Sigmoid colon (tissue), 7 donors: ENCODE measurements around the gene MOGAT1. TPM values are rescaled to one million over a fixed set of nuclear protein-coding genes. Genes with fewer than 3 reads are reported as not detected.

Experiments used
- DNase-seq: peaks from one replicate; pipeline ENCODE4 v3.0.0-alpha.2; 2019
- H3K27ac ChIP-seq, 4 donors: fragments of 200-600 bp; sonication (generic); one replicate each; pipeline ENCODE4 v1.5.1; 2016 to 2019; ENCODE audit warnings: mild to moderate bottlenecking in 1 of 4
- H3K27me3 ChIP-seq, 3 donors: fragments of 200-600 bp; sonication (generic); one replicate each; pipeline ENCODE4 v1.5.1; 2019; ENCODE audit warnings: mild to moderate bottlenecking in 1 of 3
- H3K36me3 ChIP-seq, 4 donors: fragments of 200-600 bp; sonication (generic); one replicate each; pipeline ENCODE4 v1.5.1; 2016 to 2019
- H3K4me1 ChIP-seq, 4 donors: fragments of 200-600 bp; sonication (generic); one replicate each; pipeline ENCODE4 v1.5.1; 2017 to 2019
- H3K4me3 ChIP-seq, 4 donors: fragments of 200-600 bp; sonication (generic); one replicate each; pipeline ENCODE4 v1.5.1; 2017 to 2019; ENCODE audit warnings: mild to moderate bottlenecking in 2 of 4, moderate library complexity in 1 of 4
- H3K9me3 ChIP-seq, 4 donors: fragments of 200-600 bp in 3 of 4; sonication (generic) in 3 of 4; one replicate each; pipeline versions ENCODE4 v1.5.1 to v1.6.1; 2013 to 2019
- CTCF ChIP-seq, 4 experiments: fragments of 450-650 bp in 3 of 4; fragments of 200-600 bp in 1 of 4; IDR thresholded peaks; one replicate each; pipeline ENCODE4 v1.5.1; 2016 to 2019; ENCODE audit warnings: antibody characterized with exemption in 4 of 4, mild to moderate bottlenecking in 3 of 4, moderate library complexity in 2 of 4
- EP300 ChIP-seq, 4 donors: sonication (generic); formaldehyde crosslinking; IDR thresholded peaks; one replicate each; pipeline ENCODE4 v1.6.1; 2017; ENCODE audit warnings: antibody characterized with exemption in 4 of 4
- POLR2A ChIP-seq, 2 donors: fragments of 450-650 bp; IDR thresholded peaks; one replicate each; pipeline ENCODE4 v1.6.1; 2016; ENCODE audit warnings: antibody characterized with exemption in 2 of 2, mild to moderate bottlenecking in 2 of 2, moderate library complexity in 2 of 2
- POLR2AphosphoS5 ChIP-seq, 4 donors: sonication (generic); formaldehyde crosslinking; IDR thresholded peaks; one replicate each; pipeline ENCODE4 v1.6.1; 2017; ENCODE audit warnings: antibody characterized with exemption in 4 of 4
- WGBS, 2 donors: extraction: QIAGEN DNeasy Blood & Tissue Kit; methylation state at CpG; one replicate each; pipeline ENCODE4 v1.1.7; 2013; 5-methylcytosine and 5-hydroxymethylcytosine counted together
- intact Hi-C: fragments of 100-400 bp; cut with DNase I; formaldehyde crosslinking; loops from one replicate; pipeline ENCODE4 v1.15.1; 2023
- polyA plus RNA-seq, 3 donors: library from polyadenylated mRNA; stranded (reverse); fragments of 200-250 nt; gene quantifications; one replicate each; pipeline ENCODE4 v1.2.3, GENCODE V29; 2013
- total RNA-seq, 4 donors: library from RNA; depleted of rRNA; stranded (reverse); fragments of >200 nt; gene quantifications; one replicate each; pipeline ENCODE4 v1.1.0, GENCODE V29; 2016
- donor health status: healthy with polysubstance abuse.
- donor health status: Bipolar disorder and iron deficiency.
- donor health status: healthy.

Gene MOGAT1
- total and polyA plus RNA-seq, 7 donors = not detected

- Histone ChIP-seq H3K36me3 (no peaks in the 10 kb centered on the region), H3K4me3 (no peak overlapping the region), H3K27me3 (peaks cover 0 to 5% (median 0%) of the 10 kb centered on the region in 3 donors), H3K9me3 (no peaks in the 10 kb centered on the region), H3K4me1 (no peaks in the 10 kb centered on the region), H3K27ac (no peak overlapping the region)
- DNase-seq = no peak
- TF ChIP-seq EP300 (IDR thresholded peaks at IDR 0.05) (no peak), POLR2A (IDR thresholded peaks at IDR 0.05) (no peak), CTCF (IDR thresholded peaks at IDR 0.05) (no peak), POLR2AphosphoS5 (IDR thresholded peaks at IDR 0.05) (no peak)
- intact Hi-C loops = no loop called here
- whole genome bisulfite sequencing, 2 donors = 87 to 91% methylated on average over 3 of the region's 3 CpGs
Observed at GRCh38 chr2:222677981-222678380, 6.5 kb downstream of the MOGAT1 start.

- WGBS, 2 donors = 70 to 82% methylated on average over 3 of the region's 3 CpGs
- no peaks in the 10 kb centered on the region for H3K4me1 ChIP-seq
Observed at GRCh38 chr2:222683805-222684204, 12.3 kb downstream of the MOGAT1 start.

GRCh38 chr2:222686086-222686750, 14.8 kb downstream of the MOGAT1 start:
- H3K9me3 ChIP-seq = no peaks in the 10 kb centered on the region
- H3K27me3 ChIP-seq = no peaks in the 10 kb centered on the region
- H3K4me1 ChIP-seq = peaks cover 0 to 7% (median 3%) of the 10 kb centered on the region in 4 donors
- intact Hi-C loops = no loop called here
- H3K36me3 ChIP-seq = no peaks in the 10 kb centered on the region
- WGBS, 2 donors = 76 to 86% methylated on average over 5 of the region's 5 CpGs
- TF ChIP-seq EP300 (IDR thresholded peaks at IDR 0.05) (no peak), CTCF (IDR thresholded peaks at IDR 0.05) (no peak), POLR2AphosphoS5 (IDR thresholded peaks at IDR 0.05) (no peak), POLR2A (IDR thresholded peaks at IDR 0.05) (no peak)
- DNase-seq = no peak
- no peak overlapping the region for H3K27ac ChIP-seq
- no peak overlapping the region for H3K4me3 ChIP-seq

More at GRCh38 chr2:222683805-222684204, 12.3 kb downstream of the MOGAT1 start:
- intact Hi-C loops = no loop called here
- H3K27ac ChIP-seq = no peak overlapping the region
- no peak for TF ChIP-seq CTCF (IDR thresholded peaks at IDR 0.05)
- TF ChIP-seq POLR2A (IDR thresholded peaks at IDR 0.05) = no peak
- no peak for TF ChIP-seq POLR2AphosphoS5 (IDR thresholded peaks at IDR 0.05)
- TF ChIP-seq EP300 (IDR thresholded peaks at IDR 0.05) = no peak
- no peaks in the 10 kb centered on the region for H3K9me3 ChIP-seq
- H3K36me3 ChIP-seq = no peaks in the 10 kb centered on the region
- no peak overlapping the region for H3K4me3 ChIP-seq
- DNase-seq = no peak
- no peaks in the 10 kb centered on the region for H3K27me3 ChIP-seq

- intact Hi-C loops = no loop called here
- H3K27ac ChIP-seq = no peak overlapping the region
- no peaks in the 10 kb centered on the region for H3K9me3 ChIP-seq
- DNase-seq = no peak
- H3K4me1 ChIP-seq = peaks cover 0 to 7% (median 3%) of the 10 kb centered on the region in 4 donors
- 76 to 83% methylated on average over 2 of the region's 2 CpGs for WGBS, 2 donors
- TF ChIP-seq CTCF (IDR thresholded peaks at IDR 0.05) (no peak), EP300 (IDR thresholded peaks at IDR 0.05) (no peak), POLR2AphosphoS5 (IDR thresholded peaks at IDR 0.05) (no peak), POLR2A (IDR thresholded peaks at IDR 0.05) (no peak)
- no peaks in the 10 kb centered on the region for H3K27me3 ChIP-seq
- no peak overlapping the region for H3K4me3 ChIP-seq
- no peaks in the 10 kb centered on the region for H3K36me3 ChIP-seq
Observed at GRCh38 chr2:222688917-222689316, 17.5 kb downstream of the MOGAT1 start.

GRCh38 chr2:222689322-222689721, 17.9 kb downstream of the MOGAT1 start:
- H3K4me3 ChIP-seq = no peak overlapping the region
- TF ChIP-seq POLR2A (IDR thresholded peaks at IDR 0.05) (no peak), CTCF (IDR thresholded peaks at IDR 0.05) (no peak), EP300 (IDR thresholded peaks at IDR 0.05) (no peak), POLR2AphosphoS5 (IDR thresholded peaks at IDR 0.05) (no peak)
- intact Hi-C loops = no loop called here
- H3K27ac ChIP-seq = no peak overlapping the region
- DNase-seq = no peak
- H3K36me3 ChIP-seq = no peaks in the 10 kb centered on the region
- 79 to 84% methylated on average over 2 of the region's 2 CpGs for WGBS, 2 donors
- H3K9me3 ChIP-seq = no peaks in the 10 kb centered on the region
- peaks cover 0 to 7% (median 3%) of the 10 kb centered on the region in 4 donors for H3K4me1 ChIP-seq
- no peaks in the 10 kb centered on the region for H3K27me3 ChIP-seq
